Natural killer cell (primary cell): ENCODE measurements around the gene EGR1. TPM values are rescaled to one million over a fixed set of nuclear protein-coding genes. Genes with fewer than 3 reads are reported as not detected.

Source experiments
- ATAC-seq, 3 donors: fragments of 150-1000 bp in 2 of 3; fragments of 200-7000 bp in 1 of 3; cut with Tn5 transposase; 1 replicate in 1 of 3; 2 replicates in 2 of 3; pipeline ENCODE4 v1.10.0; 2021; ENCODE audit warnings: mild to moderate bottlenecking in 2 of 3, moderate library complexity in 2 of 3
- DNase-seq, 2 donors: peaks; one replicate each; pipeline versions ENCODE4 v3.0.0 to v3.0.0-alpha.2; 2013 to 2021; ENCODE audit warnings: mixed read lengths in 1 of 2
- H3K27ac ChIP-seq: one replicate; pipeline ENCODE4 v1.5.1; 2013; ENCODE audit warnings: mild to moderate bottlenecking, low read length
- H3K27me3 ChIP-seq: one replicate; pipeline ENCODE4 v1.6.1; 2013; ENCODE audit warnings: low read length; ENCODE audit not compliant: control insufficient read depth, insufficient read depth
- H3K36me3 ChIP-seq: one replicate; pipeline ENCODE4 v1.6.1; 2013; ENCODE audit warnings: low read length; ENCODE audit not compliant: control insufficient read depth, insufficient read depth
- H3K4me1 ChIP-seq: one replicate; pipeline ENCODE4 v1.6.1; 2013; ENCODE audit warnings: low read length; ENCODE audit not compliant: control insufficient read depth, insufficient read depth
- H3K4me3 ChIP-seq: one replicate; pipeline ENCODE4 v1.5.1; 2013; ENCODE audit warnings: low read length
- H3K9me3 ChIP-seq: one replicate; pipeline ENCODE4 v1.6.1; 2013; ENCODE audit warnings: low read length; ENCODE audit not compliant: control insufficient read depth, insufficient read depth
- H3K27ac Mint-ChIP-seq, 2 donors: one replicate each; pipeline ENCODE4 v1.8.0; 2022; ENCODE audit warnings: mild to moderate bottlenecking in 2 of 2, mixed read lengths in 2 of 2, moderate library complexity in 1 of 2
- H3K27me3 Mint-ChIP-seq, 2 donors: one replicate each; pipeline ENCODE4 v1.8.0; 2022; ENCODE audit warnings: low read depth in 2 of 2, mixed read lengths in 2 of 2
- H3K36me3 Mint-ChIP-seq: one replicate; pipeline ENCODE4 v1.8.0; 2022; ENCODE audit warnings: mixed read lengths
- H3K4me1 Mint-ChIP-seq, 2 donors: one replicate each; pipeline ENCODE4 v1.8.0; 2022; ENCODE audit warnings: mixed read lengths in 2 of 2
- H3K4me3 Mint-ChIP-seq: one replicate; pipeline ENCODE4 v1.8.0; 2022; ENCODE audit warnings: mild to moderate bottlenecking, moderate library complexity, mixed read lengths
- H3K9me3 Mint-ChIP-seq, 2 donors: one replicate each; pipeline ENCODE4 v1.8.0; 2022; ENCODE audit warnings: mixed read lengths in 2 of 2
- CTCF ChIP-seq: fragments of 200-600 bp; IDR thresholded peaks from one replicate; pipeline ENCODE4 v1.8.0; 2022; ENCODE audit warnings: antibody characterized with exemption
- WGBS: methylation state at CpG from one replicate; pipeline ENCODE4 v1.1.7; 2013; ENCODE audit warnings: missing lambda C conversion rate; ENCODE audit not compliant: insufficient coverage; 5-methylcytosine and 5-hydroxymethylcytosine counted together
- intact Hi-C: fragments of 100-400 bp; cut with micrococcal nuclease; formaldehyde crosslinking; loops from one replicate; pipeline ENCODE4 v1.14.2; 2022
- total RNA-seq, 4 donors: library from RNA; stranded (reverse); fragments of 120-200 nt in 1 of 4; gene quantifications; one replicate each; pipeline versions ENCODE4 v1.2.3 to v1.2.4, GENCODE V29; 2013 to 2022

Gene EGR1
- total RNA-seq, 3 donors from 2014 or later (not counting 1 experiment from before 2014, with no cell fraction given) = 52.1 to 137 (median 84.8) TPM

- intact Hi-C loops = no loop called here
- DNase-seq = no peak
- Mint-ChIP-seq H3K27me3 (no peaks in the 10 kb centered on the region), H3K4me3 (peak overlapping the region; percentile 40), H3K9me3 (no peaks in the 10 kb centered on the region), H3K36me3 (no peaks in the 10 kb centered on the region), H3K4me1 (peaks cover 34 to 52% of the 10 kb centered on the region in 2 donors), H3K27ac (peak overlapping the region; percentile 98)
- Histone ChIP-seq H3K36me3 (no peaks in the 10 kb centered on the region), H3K27me3 (no peaks in the 10 kb centered on the region), H3K9me3 (no peaks in the 10 kb centered on the region), H3K4me1 (peaks cover 46% of the 10 kb centered on the region), H3K4me3 (no peak overlapping the region), H3K27ac (peak overlapping the region; percentile 70)
- WGBS = 91% methylated on average over 4 of the region's 4 CpGs
- TF ChIP-seq CTCF = no peak
- ATAC-seq = no peak
These were observed 5.1 kb upstream of the EGR1 start for GRCh38 chr5:138460032-138460693.

GRCh38 chr5:138461343-138462125 lies 3.7 kb upstream of the EGR1 start:
- Mint-ChIP-seq H3K4me1 (peaks cover 34 to 54% of the 10 kb centered on the region in 2 donors), H3K27me3 (no peaks in the 10 kb centered on the region), H3K27ac (peak overlapping the region; percentile 98), H3K36me3 (no peaks in the 10 kb centered on the region), H3K9me3 (no peaks in the 10 kb centered on the region), H3K4me3 (peak overlapping the region; percentile 19)
- Histone ChIP-seq H3K9me3 (no peaks in the 10 kb centered on the region), H3K27me3 (no peaks in the 10 kb centered on the region), H3K4me1 (peaks cover 54% of the 10 kb centered on the region), H3K36me3 (no peaks in the 10 kb centered on the region), H3K4me3 (no peak overlapping the region), H3K27ac (no peak overlapping the region)
- DNase-seq (no peak), ATAC-seq (no peak)
- TF ChIP-seq CTCF = no peak
- 96% methylated on average over 11 of the region's 11 CpGs for WGBS
- intact Hi-C loops = no loop called here

GRCh38 chr5:138463419-138464007 lies 1.8 kb upstream of the EGR1 start:
- no peaks in the 10 kb centered on the region for H3K9me3 ChIP-seq
- H3K27me3 ChIP-seq = no peaks in the 10 kb centered on the region
- no peaks in the 10 kb centered on the region for H3K36me3 Mint-ChIP-seq
- no peak for DNase-seq
- H3K4me3 ChIP-seq = peak overlapping the region; percentile 83
- TF ChIP-seq CTCF = no peak
- H3K4me3 Mint-ChIP-seq = peak overlapping the region; percentile 93
- peak overlapping the region; percentile 93 to 95 for H3K27ac Mint-ChIP-seq
- peaks cover 53% of the 10 kb centered on the region for H3K4me1 ChIP-seq
- H3K27me3 Mint-ChIP-seq = no peaks in the 10 kb centered on the region
- no peaks in the 10 kb centered on the region for H3K36me3 ChIP-seq
- intact Hi-C loops = loop anchor here (1.0 to 2.0 kb wide), 3 partner anchors 39 to 112 kb away; partner anchors contain the start of genes ETF1 and HSPA9
- 21% methylated on average over 15 of the region's 21 CpGs for WGBS
- no peaks in the 10 kb centered on the region for H3K9me3 Mint-ChIP-seq
- H3K4me1 Mint-ChIP-seq = peaks cover 33 to 57% of the 10 kb centered on the region in 2 donors
- peak overlapping the region; percentile 97 for H3K27ac ChIP-seq
- ATAC-seq = no peak
